ENCODE measurements around the gene ROMO1. TPM values are rescaled to one million over a fixed set of nuclear protein-coding genes. Genes with fewer than 3 reads are reported as not detected.
"Not testable (repeated sequence)": the region's sequence is repeated elsewhere in the genome, so short reads cannot be mapped to it uniquely, and the experiment has no call there.

ROMO1 gene
- total RNA-seq, 1 experiment from 2014 or later, result 213 TPM

GRCh38 chr20:35710039-35710438, 10.8 kb downstream of the ROMO1 start:
- DNase-seq (ENCODE audit: low read depth), result no peak

- no peak for DNase-seq (ENCODE audit: low read depth)
Observed at GRCh38 chr20:35710884-35711587, 11.8 kb downstream of the ROMO1 start.

GRCh38 chr20:35711588-35712209, 12.5 kb downstream of the ROMO1 start:
- no peak for DNase-seq (ENCODE audit: low read depth)

- not testable (repeated sequence) for DNase-seq (ENCODE audit: low read depth)
Observed at GRCh38 chr20:35713120-35713519, 13.9 kb downstream of the ROMO1 start.

- no peak for DNase-seq (ENCODE audit: low read depth)
Observed at GRCh38 chr20:35714127-35714526, 14.9 kb downstream of the ROMO1 start.

- DNase-seq (ENCODE audit: low read depth), result no peak
Observed at GRCh38 chr20:35715652-35716051, 16.4 kb downstream of the ROMO1 start.

GRCh38 chr20:35716330-35716729, 17.1 kb downstream of the ROMO1 start:
- no peak for DNase-seq (ENCODE audit: low read depth)

- DNase-seq (ENCODE audit: low read depth), result peak; percentile 58
Observed at GRCh38 chr20:35718321-35718720, 19.1 kb downstream of the ROMO1 start.

GRCh38 chr20:35718972-35719635, 19.9 kb downstream of the ROMO1 start:
- DNase-seq (ENCODE audit: low read depth), result no peak

GRCh38 chr20:35719717-35720116, 20.5 kb downstream of the ROMO1 start:
- no peak for DNase-seq (ENCODE audit: low read depth)

- no peak for DNase-seq (ENCODE audit: low read depth)
Observed at GRCh38 chr20:35720165-35721123, 21.2 kb downstream of the ROMO1 start.

- DNase-seq (ENCODE audit: low read depth), result no peak
Observed at GRCh38 chr20:35721219-35721618, 22.0 kb downstream of the ROMO1 start.

- no peak for DNase-seq (ENCODE audit: low read depth)
Observed at GRCh38 chr20:35721621-35722020, 22.4 kb downstream of the ROMO1 start.

- DNase-seq (ENCODE audit: low read depth), result not testable (repeated sequence)
Observed at GRCh38 chr20:35723275-35723639, 24.1 kb downstream of the ROMO1 start.

GRCh38 chr20:35723652-35724320, 24.6 kb downstream of the ROMO1 start:
- DNase-seq (ENCODE audit: low read depth), result not testable (repeated sequence)

GRCh38 chr20:35724321-35725230, 25.4 kb downstream of the ROMO1 start:
- DNase-seq (ENCODE audit: low read depth), result no peak

- no peak for DNase-seq (ENCODE audit: low read depth)
Observed at GRCh38 chr20:35726842-35727711, 27.9 kb downstream of the ROMO1 start.

- no peak for DNase-seq (ENCODE audit: low read depth)
Observed at GRCh38 chr20:35729283-35729807, 30.1 kb downstream of the ROMO1 start.

Measured in HT1080 (cell line).